ENCODE data around the gene KRT10. TPM values are rescaled to one million over a fixed set of nuclear protein-coding genes. Genes with fewer than 3 reads are reported as not detected.

The KRT10 gene
- total and polyA plus RNA-seq, 2 experiments from 2014 or later = 9.6 to 123 TPM

DNA sequence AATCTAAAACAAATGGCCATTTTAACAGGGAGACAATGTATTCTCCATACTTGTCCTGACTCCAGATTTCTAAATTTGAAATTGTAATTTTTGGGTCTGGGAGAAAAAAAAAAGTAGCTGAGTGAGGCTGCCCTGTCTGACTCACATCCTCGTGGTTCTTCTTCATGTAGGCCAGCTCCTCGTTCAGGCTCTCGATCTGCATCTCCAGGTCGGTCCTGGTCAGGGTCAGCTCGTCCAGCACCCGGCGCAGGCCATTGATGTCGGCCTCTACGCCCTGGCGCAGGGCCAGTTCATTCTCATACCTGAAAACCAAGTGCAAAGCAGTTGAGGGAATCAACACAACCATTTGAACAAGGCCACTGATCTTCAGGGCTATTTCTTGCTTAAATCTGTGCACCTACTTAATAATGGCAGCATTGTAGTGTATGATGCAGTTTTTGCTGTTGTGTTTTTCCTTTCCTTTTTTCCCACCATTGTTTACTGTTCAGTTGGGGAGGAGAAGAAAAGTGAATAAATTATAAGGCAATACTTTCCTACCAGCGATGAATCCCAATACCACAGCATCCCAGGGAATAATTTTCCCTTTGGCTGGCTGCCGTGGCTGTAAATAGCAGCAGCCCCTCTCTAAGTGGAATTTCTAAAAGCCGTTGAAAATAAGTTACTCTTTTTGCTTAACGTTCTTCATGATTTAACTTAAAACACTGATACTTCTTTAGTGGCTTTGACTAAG is 42.4 kb upstream of the KRT10 start:
- H3K4me3 ChIP-seq = no peak overlapping the region
- no peaks in the 10 kb centered on the region for H3K79me2 ChIP-seq (replicated peaks; ENCODE audit: insufficient read depth)
- Mint-ChIP-seq H3K4me1 (peaks cover 2% of the 10 kb centered on the region; the same call in 2 of the 3 replicates), H3K27ac (no peak overlapping the region), H3K4me3 (no peak overlapping the region), H3K36me3 (ENCODE audit: low read depth) (no peaks in the 10 kb centered on the region), H3K9me3 (no peaks in the 10 kb centered on the region), H3K27me3 (ENCODE audit: insufficient read depth, low read depth, poor library complexity) (peaks cover 8% of the 10 kb centered on the region)
- no peaks in the 10 kb centered on the region for H3F3A ChIP-seq (replicated peaks; ENCODE audit: low read depth)
- ATAC-seq (no peak), DNase-seq (ENCODE audit: low spot score) (no peak)
- no peak overlapping the region for H2AFZ ChIP-seq
- H3K27me3 ChIP-seq (ENCODE audit: insufficient read depth) = no peaks in the 10 kb centered on the region
- H3K4me1 ChIP-seq (ENCODE audit: insufficient read depth) = no peaks in the 10 kb centered on the region
- H3K27ac ChIP-seq (ENCODE audit: low read depth) = no peak overlapping the region
- H3K4me2 ChIP-seq = no peak overlapping the region
- no peaks in the 10 kb centered on the region for H3K36me3 ChIP-seq (ENCODE audit: insufficient read depth)
- TF ChIP-seq, protein P1, sequence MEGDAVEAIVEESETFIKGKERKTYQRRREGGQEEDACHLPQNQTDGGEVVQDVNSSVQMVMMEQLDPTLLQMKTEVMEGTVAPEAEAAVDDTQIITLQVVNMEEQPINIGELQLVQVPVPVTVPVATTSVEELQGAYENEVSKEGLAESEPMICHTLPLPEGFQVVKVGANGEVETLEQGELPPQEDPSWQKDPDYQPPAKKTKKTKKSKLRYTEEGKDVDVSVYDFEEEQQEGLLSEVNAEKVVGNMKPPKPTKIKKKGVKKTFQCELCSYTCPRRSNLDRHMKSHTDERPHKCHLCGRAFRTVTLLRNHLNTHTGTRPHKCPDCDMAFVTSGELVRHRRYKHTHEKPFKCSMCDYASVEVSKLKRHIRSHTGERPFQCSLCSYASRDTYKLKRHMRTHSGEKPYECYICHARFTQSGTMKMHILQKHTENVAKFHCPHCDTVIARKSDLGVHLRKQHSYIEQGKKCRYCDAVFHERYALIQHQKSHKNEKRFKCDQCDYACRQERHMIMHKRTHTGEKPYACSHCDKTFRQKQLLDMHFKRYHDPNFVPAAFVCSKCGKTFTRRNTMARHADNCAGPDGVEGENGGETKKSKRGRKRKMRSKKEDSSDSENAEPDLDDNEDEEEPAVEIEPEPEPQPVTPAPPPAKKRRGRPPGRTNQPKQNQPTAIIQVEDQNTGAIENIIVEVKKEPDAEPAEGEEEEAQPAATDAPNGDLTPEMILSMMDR (conservative IDR thresholded peaks at IDR 0.05; ENCODE audit: low read depth in 2 of 2) = no peak
- TF ChIP-seq, protein P2, sequence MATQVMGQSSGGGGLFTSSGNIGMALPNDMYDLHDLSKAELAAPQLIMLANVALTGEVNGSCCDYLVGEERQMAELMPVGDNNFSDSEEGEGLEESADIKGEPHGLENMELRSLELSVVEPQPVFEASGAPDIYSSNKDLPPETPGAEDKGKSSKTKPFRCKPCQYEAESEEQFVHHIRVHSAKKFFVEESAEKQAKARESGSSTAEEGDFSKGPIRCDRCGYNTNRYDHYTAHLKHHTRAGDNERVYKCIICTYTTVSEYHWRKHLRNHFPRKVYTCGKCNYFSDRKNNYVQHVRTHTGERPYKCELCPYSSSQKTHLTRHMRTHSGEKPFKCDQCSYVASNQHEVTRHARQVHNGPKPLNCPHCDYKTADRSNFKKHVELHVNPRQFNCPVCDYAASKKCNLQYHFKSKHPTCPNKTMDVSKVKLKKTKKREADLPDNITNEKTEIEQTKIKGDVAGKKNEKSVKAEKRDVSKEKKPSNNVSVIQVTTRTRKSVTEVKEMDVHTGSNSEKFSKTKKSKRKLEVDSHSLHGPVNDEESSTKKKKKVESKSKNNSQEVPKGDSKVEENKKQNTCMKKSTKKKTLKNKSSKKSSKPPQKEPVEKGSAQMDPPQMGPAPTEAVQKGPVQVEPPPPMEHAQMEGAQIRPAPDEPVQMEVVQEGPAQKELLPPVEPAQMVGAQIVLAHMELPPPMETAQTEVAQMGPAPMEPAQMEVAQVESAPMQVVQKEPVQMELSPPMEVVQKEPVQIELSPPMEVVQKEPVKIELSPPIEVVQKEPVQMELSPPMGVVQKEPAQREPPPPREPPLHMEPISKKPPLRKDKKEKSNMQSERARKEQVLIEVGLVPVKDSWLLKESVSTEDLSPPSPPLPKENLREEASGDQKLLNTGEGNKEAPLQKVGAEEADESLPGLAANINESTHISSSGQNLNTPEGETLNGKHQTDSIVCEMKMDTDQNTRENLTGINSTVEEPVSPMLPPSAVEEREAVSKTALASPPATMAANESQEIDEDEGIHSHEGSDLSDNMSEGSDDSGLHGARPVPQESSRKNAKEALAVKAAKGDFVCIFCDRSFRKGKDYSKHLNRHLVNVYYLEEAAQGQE (IDR thresholded peaks at IDR 0.05; ENCODE audit: unreplicated experiment) = no peak
- TF ChIP-seq JUNB (IDR thresholded peaks at IDR 0.05; ENCODE audit: unreplicated experiment) (no peak), CREB1 (CRISPR knock-in tag; IDR thresholded peaks at IDR 0.05; ENCODE audit: low read depth) (no peak), ZNF114 (CRISPR knock-in tag; IDR thresholded peaks at IDR 0.05) (no peak)
- no peaks in the 10 kb centered on the region for H4K20me1 ChIP-seq (replicated peaks; ENCODE audit: insufficient read depth)
- H3K9me2 ChIP-seq (ENCODE audit: insufficient read depth) = no peaks in the 10 kb centered on the region

DNA sequence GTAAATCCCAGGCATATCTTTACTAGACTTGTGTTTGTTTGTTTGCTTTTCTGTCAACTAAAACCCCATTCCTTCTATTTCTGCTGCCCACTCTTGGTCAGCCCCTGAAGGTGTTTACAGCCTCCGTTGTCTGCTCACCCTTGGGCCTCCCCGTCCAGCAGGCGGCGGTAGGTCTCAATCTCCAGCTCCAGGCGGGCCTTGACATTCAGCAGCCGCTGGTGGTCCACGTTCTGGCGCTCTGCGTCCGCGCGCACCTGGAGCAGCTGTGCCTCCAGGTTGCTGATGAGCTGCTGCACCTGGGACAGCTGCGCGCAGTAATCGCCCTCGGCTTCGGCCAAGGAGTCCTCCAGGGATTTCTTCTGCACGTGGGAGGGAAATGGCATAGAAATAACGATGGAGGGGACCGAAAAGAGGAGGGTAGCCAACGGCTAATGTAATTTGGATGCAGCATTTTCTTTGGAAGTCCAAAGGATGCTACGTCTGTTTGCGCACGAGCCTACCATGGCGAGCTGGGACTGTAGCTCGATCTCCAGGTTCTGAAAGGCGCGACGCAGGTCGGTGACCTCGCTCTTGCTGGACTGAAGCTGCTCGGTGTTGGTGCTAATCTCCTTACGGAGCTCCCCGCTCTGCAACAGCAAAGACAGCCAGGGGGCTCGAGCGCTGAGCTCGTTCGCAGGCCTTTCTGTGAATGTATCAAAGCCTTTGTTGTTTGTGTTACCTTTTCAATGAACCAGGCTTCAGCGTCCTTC is 40.7 kb upstream of the KRT10 start:
- H3K36me3 ChIP-seq (ENCODE audit: insufficient read depth) = no peaks in the 10 kb centered on the region
- H3K79me2 ChIP-seq (replicated peaks; ENCODE audit: insufficient read depth) = no peaks in the 10 kb centered on the region
- H4K20me1 ChIP-seq (replicated peaks; ENCODE audit: insufficient read depth) = no peaks in the 10 kb centered on the region
- peak; percentile 100 for ATAC-seq
- H3K4me1 ChIP-seq (ENCODE audit: insufficient read depth) = no peaks in the 10 kb centered on the region
- no peak overlapping the region for H3K4me2 ChIP-seq
- H3K27me3 Mint-ChIP-seq (ENCODE audit: insufficient read depth, low read depth, poor library complexity) = peaks cover 13% of the 10 kb centered on the region
- H3K27me3 ChIP-seq (ENCODE audit: insufficient read depth) = 0 out of 2 replicates have a peak, but pooled peaks cover under 1% of the 10 kb centered on the region
- H3K4me3 ChIP-seq = no peak overlapping the region
- H3K27ac Mint-ChIP-seq = no peak overlapping the region
- H3K9me3 Mint-ChIP-seq = no peaks in the 10 kb centered on the region
- 0 out of 3 replicates have a peak overlapping the region, but pooled peaks have one; percentile 36 for H3K4me3 Mint-ChIP-seq
- no peaks in the 10 kb centered on the region for H3F3A ChIP-seq (replicated peaks; ENCODE audit: low read depth)
- DNase-seq (ENCODE audit: low spot score) = peak; percentile 96
- peaks cover 2% of the 10 kb centered on the region; the same call in 2 of the 3 replicates for H3K4me1 Mint-ChIP-seq
- H2AFZ ChIP-seq = peak overlapping the region; percentile 95
- H3K27ac ChIP-seq (ENCODE audit: low read depth) = no peak overlapping the region
- H3K9me2 ChIP-seq (ENCODE audit: insufficient read depth) = no peaks in the 10 kb centered on the region
- H3K36me3 Mint-ChIP-seq (ENCODE audit: low read depth) = 0 out of 3 replicates have a peak, but pooled peaks cover under 1% of the 10 kb centered on the region
- TF ChIP-seq, protein P3, sequence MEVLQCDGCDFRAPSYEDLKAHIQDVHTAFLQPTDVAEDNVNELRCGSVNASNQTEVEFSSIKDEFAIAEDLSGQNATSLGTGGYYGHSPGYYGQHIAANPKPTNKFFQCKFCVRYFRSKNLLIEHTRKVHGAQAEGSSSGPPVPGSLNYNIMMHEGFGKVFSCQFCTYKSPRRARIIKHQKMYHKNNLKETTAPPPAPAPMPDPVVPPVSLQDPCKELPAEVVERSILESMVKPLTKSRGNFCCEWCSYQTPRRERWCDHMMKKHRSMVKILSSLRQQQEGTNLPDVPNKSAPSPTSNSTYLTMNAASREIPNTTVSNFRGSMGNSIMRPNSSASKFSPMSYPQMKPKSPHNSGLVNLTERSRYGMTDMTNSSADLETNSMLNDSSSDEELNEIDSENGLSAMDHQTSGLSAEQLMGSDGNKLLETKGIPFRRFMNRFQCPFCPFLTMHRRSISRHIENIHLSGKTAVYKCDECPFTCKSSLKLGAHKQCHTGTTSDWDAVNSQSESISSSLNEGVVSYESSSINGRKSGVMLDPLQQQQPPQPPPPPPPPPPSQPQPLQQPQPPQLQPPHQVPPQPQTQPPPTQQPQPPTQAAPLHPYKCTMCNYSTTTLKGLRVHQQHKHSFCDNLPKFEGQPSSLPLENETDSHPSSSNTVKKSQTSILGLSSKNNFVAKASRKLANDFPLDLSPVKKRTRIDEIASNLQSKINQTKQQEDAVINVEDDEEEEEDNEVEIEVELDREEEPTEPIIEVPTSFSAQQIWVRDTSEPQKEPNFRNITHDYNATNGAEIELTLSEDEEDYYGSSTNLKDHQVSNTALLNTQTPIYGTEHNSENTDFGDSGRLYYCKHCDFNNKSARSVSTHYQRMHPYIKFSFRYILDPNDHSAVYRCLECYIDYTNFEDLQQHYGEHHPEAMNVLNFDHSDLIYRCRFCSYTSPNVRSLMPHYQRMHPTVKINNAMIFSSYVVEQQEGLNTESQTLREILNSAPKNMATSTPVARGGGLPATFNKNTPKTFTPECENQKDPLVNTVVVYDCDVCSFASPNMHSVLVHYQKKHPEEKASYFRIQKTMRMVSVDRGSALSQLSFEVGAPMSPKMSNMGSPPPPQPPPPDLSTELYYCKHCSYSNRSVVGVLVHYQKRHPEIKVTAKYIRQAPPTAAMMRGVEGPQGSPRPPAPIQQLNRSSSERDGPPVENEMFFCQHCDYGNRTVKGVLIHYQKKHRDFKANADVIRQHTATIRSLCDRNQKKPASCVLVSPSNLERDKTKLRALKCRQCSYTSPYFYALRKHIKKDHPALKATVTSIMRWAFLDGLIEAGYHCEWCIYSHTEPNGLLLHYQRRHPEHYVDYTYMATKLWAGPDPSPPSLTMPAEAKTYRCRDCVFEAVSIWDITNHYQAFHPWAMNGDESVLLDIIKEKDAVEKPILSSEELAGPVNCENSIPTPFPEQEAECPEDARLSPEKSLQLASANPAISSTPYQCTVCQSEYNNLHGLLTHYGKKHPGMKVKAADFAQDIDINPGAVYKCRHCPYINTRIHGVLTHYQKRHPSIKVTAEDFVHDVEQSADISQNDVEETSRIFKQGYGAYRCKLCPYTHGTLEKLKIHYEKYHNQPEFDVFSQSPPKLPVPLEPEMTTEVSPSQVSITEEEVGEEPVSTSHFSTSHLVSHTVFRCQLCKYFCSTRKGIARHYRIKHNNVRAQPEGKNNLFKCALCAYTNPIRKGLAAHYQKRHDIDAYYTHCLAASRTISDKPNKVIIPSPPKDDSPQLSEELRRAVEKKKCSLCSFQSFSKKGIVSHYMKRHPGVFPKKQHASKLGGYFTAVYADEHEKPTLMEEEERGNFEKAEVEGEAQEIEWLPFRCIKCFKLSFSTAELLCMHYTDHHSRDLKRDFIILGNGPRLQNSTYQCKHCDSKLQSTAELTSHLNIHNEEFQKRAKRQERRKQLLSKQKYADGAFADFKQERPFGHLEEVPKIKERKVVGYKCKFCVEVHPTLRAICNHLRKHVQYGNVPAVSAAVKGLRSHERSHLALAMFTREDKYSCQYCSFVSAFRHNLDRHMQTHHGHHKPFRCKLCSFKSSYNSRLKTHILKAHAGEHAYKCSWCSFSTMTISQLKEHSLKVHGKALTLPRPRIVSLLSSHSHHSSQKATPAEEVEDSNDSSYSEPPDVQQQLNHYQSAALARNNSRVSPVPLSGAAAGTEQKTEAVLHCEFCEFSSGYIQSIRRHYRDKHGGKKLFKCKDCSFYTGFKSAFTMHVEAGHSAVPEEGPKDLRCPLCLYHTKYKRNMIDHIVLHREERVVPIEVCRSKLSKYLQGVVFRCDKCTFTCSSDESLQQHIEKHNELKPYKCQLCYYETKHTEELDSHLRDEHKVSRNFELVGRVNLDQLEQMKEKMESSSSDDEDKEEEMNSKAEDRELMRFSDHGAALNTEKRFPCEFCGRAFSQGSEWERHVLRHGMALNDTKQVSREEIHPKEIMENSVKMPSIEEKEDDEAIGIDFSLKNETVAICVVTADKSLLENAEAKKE (CRISPR knock-in tag; IDR thresholded peaks at IDR 0.05) = 0 out of 2 replicates have a peak, but pooled peaks have one; percentile 41
- TF ChIP-seq EZH2phosphoT487 (IDR thresholded peaks at IDR 0.05; ENCODE audit: unreplicated experiment) = no peak
